A549 (cell line): Measurements from ENCODE around the gene ARMH4.

Experiments used
- CEBPB ChIP-seq, 2 experiments: fragments of >200 bp in 1 of 2; sonication (Bioruptor Twin) in 1 of 2; formaldehyde crosslinking in 1 of 2; IDR thresholded peaks; 2 replicates each; pipeline ENCODE4 v1.6.1; 2012 to 2016
- CTCF ChIP-seq: fragments of >200 bp; sonication (Bioruptor Twin); formaldehyde crosslinking; IDR thresholded peaks from 3 replicates; pipeline ENCODE4 v1.5.1; 2016
- HEYL ChIP-seq: fragments of 250-450 bp; sonication (Bioruptor Pico); IDR thresholded peaks from 2 replicates; pipeline ENCODE4 v1.8.0; 2021; ENCODE audit warnings: mild to moderate bottlenecking, moderate library complexity
- NFE2L2 ChIP-seq: fragments of 150-350 bp; conservative IDR thresholded peaks from 2 replicates; pipeline ENCODE4 v1.6.1; 2014; ENCODE audit warnings: low read length
- POLR2A ChIP-seq: IDR thresholded peaks from 2 replicates; pipeline ENCODE4 v1.6.1; 2012; ENCODE audit warnings: mild to moderate bottlenecking, low read length
- RAD21 ChIP-seq, 2 experiments: fragments of >200 bp in 1 of 2; sonication (Bioruptor Twin) in 1 of 2; formaldehyde crosslinking in 1 of 2; IDR thresholded peaks in 1 of 2; conservative IDR thresholded peaks in 1 of 2; 2 replicates in 1 of 2; 3 replicates in 1 of 2; pipeline ENCODE4 v1.6.1; 2012 to 2018; ENCODE audit warnings: inconsistent platforms in 1 of 2
- RCOR1 ChIP-seq: fragments of 150-350 bp; IDR thresholded peaks from 2 replicates; pipeline ENCODE4 v1.6.1; 2014; ENCODE audit warnings: antibody characterized with exemption, low read length, low read depth
- REST ChIP-seq: fragments of 200-600 bp; sonication (generic); IDR thresholded peaks from 2 replicates; pipeline ENCODE4 v1.6.1; 2016; ENCODE audit warnings: antibody characterized with exemption, mild to moderate bottlenecking, moderate library complexity
- RFX5 ChIP-seq: fragments of 450-650 bp; IDR thresholded peaks from 2 replicates; pipeline ENCODE4 v1.7.1; 2014; ENCODE audit warnings: antibody characterized with exemption, mild to moderate bottlenecking, moderate library complexity
- ZNF302 ChIP-seq: fragments of 250-450 bp; sonication (Bioruptor Pico); IDR thresholded peaks from 2 replicates; pipeline ENCODE4 v1.9.0; 2021; ENCODE audit warnings: inconsistent platforms, mild to moderate bottlenecking, moderate library complexity

GRCh38 chr14:58082011-58082410 is 70.0 kb downstream of the ARMH4 start:
- TF ChIP-seq CTCF (no peak), REST (no peak), CEBPB (IDR thresholded peaks at IDR 0.05) (no peak), ZNF302 (CRISPR knock-in tag) (no peak), RCOR1 (no peak), POLR2A (no peak), NFE2L2 (0 out of 2 replicates have a peak, but pooled peaks have one; percentile 21), HEYL (CRISPR knock-in tag) (no peak), RAD21 (conservative IDR thresholded peaks at IDR 0.05 in 1 of 2, IDR thresholded peaks at IDR 0.05 in 1 of 2) (no peak), RFX5 (no peak)
